Measurements from ENCODE around the gene LRRC8C.

Gene LRRC8C

DNA sequence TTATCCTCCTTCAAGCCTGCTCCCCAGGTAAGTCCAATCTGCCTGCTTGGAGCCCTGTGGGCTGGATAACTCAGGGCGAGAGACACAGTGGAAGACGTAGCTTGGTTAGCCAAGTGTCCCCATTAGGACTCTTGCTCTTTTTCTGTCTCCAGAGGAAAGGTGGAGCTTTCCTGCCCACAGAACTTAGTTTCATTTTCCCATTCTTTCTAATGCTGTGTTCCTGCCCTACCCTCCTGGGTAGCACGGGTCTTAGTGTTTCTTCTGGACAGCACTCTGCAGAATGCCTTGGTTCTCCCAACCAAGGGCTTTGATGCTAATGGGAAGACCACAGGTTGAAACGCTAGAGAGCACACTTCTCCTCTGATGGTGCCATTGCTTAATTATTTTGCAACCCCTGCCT is 95.5 kb downstream of the LRRC8C start:
- DNase-seq (ENCODE audit: low spot score) = no peak
- no peak for TF ChIP-seq CTCF (IDR thresholded peaks at IDR 0.05; ENCODE audit: extremely low read depth, insufficient read depth, missing control alignments)
- in situ Hi-C loops (cut with MboI; ENCODE audit: low pct_unique_long_range_greater_than_20kb, low sequenced_read_pairs, unreplicated experiment) = no loop called here

DNA sequence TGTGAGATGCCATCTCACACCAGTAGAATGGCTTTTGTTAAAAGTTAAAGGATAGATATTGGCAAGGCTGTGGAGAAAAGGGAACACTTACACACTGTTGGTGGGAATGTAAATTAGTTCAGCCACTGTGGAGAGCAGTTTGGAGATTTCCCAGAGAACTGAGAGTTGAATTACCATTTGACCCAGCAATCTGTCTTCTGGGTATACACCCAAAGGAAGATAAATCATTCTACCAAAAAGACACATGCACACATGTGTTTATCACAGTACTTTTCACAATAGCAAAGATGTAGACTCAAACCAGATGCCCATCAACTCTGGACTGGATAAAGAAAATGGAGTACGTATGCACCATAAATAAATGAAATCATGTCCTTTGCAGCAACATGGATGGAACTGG is 99.3 kb downstream of the LRRC8C start:
- TF ChIP-seq CTCF (IDR thresholded peaks at IDR 0.05; ENCODE audit: extremely low read depth, insufficient read depth, missing control alignments) = no peak
- no peak for DNase-seq (ENCODE audit: low spot score)
- in situ Hi-C loops (cut with MboI; ENCODE audit: low pct_unique_long_range_greater_than_20kb, low sequenced_read_pairs, unreplicated experiment) = no loop called here

- in situ Hi-C loops (cut with MboI; ENCODE audit: low pct_unique_long_range_greater_than_20kb, low sequenced_read_pairs, unreplicated experiment) = no loop called here
- no peak for TF ChIP-seq CTCF (IDR thresholded peaks at IDR 0.05; ENCODE audit: extremely low read depth, insufficient read depth, missing control alignments)
Observed at GRCh38 chr1:89732643-89733222, 99.8 kb downstream of the LRRC8C start.

GRCh38 chr1:89733748-89734147 is 100.8 kb downstream of the LRRC8C start:
- no peak for TF ChIP-seq CTCF (IDR thresholded peaks at IDR 0.05; ENCODE audit: extremely low read depth, insufficient read depth, missing control alignments)
- no peak for DNase-seq (ENCODE audit: low spot score)
- in situ Hi-C loops (cut with MboI; ENCODE audit: low pct_unique_long_range_greater_than_20kb, low sequenced_read_pairs, unreplicated experiment) = no loop called here

More at GRCh38 chr1:89732643-89733222, 99.8 kb downstream of the LRRC8C start:
- DNase-seq (ENCODE audit: low spot score) = no peak

- DNase-seq (ENCODE audit: low spot score) = no peak
- in situ Hi-C loops (cut with MboI; ENCODE audit: low pct_unique_long_range_greater_than_20kb, low sequenced_read_pairs, unreplicated experiment) = no loop called here
- no peak for TF ChIP-seq CTCF (IDR thresholded peaks at IDR 0.05; ENCODE audit: extremely low read depth, insufficient read depth, missing control alignments)
Observed at GRCh38 chr1:89734442-89734841, 101.5 kb downstream of the LRRC8C start.

- DNase-seq (ENCODE audit: low spot score) = no peak
- in situ Hi-C loops (cut with MboI; ENCODE audit: low pct_unique_long_range_greater_than_20kb, low sequenced_read_pairs, unreplicated experiment) = no loop called here
- no peak for TF ChIP-seq CTCF (IDR thresholded peaks at IDR 0.05; ENCODE audit: extremely low read depth, insufficient read depth, missing control alignments)
Observed at GRCh38 chr1:89735479-89735878, 102.6 kb downstream of the LRRC8C start.
